ENCODE measurements around the gene PCSK6.

Gene PCSK6

DNA sequence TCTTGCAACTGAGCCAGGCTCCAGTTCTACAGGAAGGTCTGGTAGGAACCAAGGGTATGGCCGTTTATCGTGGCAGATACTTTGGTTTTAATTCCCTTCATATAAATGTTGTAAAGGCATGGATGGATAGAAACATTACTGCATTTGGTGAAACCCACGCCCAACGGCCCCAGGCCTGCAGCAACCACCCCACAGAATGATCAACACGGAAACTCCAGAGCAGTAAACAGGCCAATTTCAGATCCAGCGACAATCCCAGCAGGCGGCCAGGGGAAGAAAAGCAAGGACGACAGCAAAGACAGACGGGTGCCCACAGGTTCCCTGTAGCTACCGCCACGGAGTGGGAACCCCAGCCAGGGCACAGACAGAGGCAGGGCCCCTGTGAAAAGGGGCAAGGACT is 32.6 kb upstream of the PCSK6 start:
- Histone ChIP-seq H3K27ac (ENCODE audit: low read depth, low read length) (no peak overlapping the region), H3K9ac (ENCODE audit: low read depth, low read length) (no peak overlapping the region), H3K36me3 (ENCODE audit: control insufficient read depth, insufficient read depth, low read length) (no peaks in the 10 kb centered on the region), H3K27me3 (ENCODE audit: control insufficient read depth, insufficient read depth, low read length) (no peaks in the 10 kb centered on the region), H3K9me3 (ENCODE audit: control insufficient read depth, insufficient read depth, low read length) (no peaks in the 10 kb centered on the region), H3K4me3 (ENCODE audit: low read depth, low read length) (no peak overlapping the region), H3K4me1 (ENCODE audit: control insufficient read depth, insufficient read depth, low read length) (no peaks in the 10 kb centered on the region)

DNA sequence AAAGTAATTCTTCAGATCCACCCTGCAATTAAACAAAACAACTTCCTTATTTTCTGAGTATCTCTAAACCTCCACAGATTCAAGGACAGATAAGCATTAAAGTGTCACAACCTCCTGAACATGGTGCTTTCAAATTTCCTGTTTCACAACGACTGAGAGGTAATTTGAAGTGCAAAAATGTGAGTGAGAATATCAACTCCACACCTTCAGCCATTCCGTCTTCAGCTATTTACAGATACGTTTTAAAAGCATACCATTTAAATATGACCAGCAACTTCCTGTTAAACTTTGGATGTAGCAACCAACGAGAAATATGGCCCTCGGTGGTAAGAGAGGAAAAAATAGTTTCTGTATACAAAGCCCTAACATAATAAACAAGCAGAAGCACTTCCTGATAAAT is 32.1 kb upstream of the PCSK6 start:
- Histone ChIP-seq H3K9me3 (ENCODE audit: control insufficient read depth, insufficient read depth, low read length) (no peaks in the 10 kb centered on the region), H3K36me3 (ENCODE audit: control insufficient read depth, insufficient read depth, low read length) (no peaks in the 10 kb centered on the region), H3K4me3 (ENCODE audit: low read depth, low read length) (no peak overlapping the region), H3K27ac (ENCODE audit: low read depth, low read length) (no peak overlapping the region), H3K27me3 (ENCODE audit: control insufficient read depth, insufficient read depth, low read length) (no peaks in the 10 kb centered on the region), H3K9ac (ENCODE audit: low read depth, low read length) (no peak overlapping the region), H3K4me1 (ENCODE audit: control insufficient read depth, insufficient read depth, low read length) (no peaks in the 10 kb centered on the region)

DNA sequence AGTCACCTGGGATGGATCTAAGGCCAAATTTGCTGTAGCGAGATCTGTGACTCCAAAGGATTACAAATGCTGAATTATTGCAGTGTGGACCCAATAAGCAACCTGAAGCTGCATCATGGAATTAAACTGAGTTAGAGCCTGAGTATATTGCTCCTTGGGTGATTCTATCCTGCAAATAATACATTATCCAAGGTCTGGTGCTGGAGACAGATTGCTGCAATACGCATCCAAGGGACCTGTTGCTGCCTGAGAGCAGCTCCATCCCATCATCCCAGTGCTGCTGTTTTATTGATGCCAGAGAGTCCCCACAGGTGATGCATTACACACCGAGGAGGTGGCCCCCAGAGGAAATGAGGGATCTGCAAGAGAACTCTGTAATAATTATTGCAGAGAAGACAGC is 31.6 kb upstream of the PCSK6 start:
- H3K9ac ChIP-seq (ENCODE audit: low read depth, low read length), result no peak overlapping the region
- no peak overlapping the region for H3K4me3 ChIP-seq (ENCODE audit: low read depth, low read length)
- no peak overlapping the region for H3K27ac ChIP-seq (ENCODE audit: low read depth, low read length)
- no peaks in the 10 kb centered on the region for H3K27me3 ChIP-seq (ENCODE audit: control insufficient read depth, insufficient read depth, low read length)
- no peaks in the 10 kb centered on the region for H3K4me1 ChIP-seq (ENCODE audit: control insufficient read depth, insufficient read depth, low read length)
- H3K9me3 ChIP-seq (ENCODE audit: control insufficient read depth, insufficient read depth, low read length), result no peaks in the 10 kb centered on the region
- H3K36me3 ChIP-seq (ENCODE audit: control insufficient read depth, insufficient read depth, low read length), result no peaks in the 10 kb centered on the region

DNA sequence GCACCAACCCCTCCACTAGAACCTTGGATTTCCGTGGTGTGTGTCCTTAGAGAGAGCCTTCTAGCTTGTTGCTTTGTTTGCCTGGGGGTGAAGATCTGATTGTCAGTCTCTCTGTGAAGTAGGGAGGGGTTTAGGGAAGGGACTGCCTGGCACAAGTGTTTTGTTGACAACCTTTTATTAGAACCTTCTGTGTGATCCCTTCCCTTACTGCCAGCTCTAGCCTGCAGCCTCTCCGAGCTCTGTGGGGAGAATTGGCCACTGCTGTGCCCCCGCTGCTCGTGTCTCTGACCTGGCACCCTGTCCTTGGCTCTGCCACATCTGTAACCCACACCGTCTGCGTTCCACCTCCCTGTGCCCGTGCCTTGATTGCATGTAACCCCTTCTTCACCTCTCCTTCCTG is 30.9 kb upstream of the PCSK6 start:
- H3K9me3 ChIP-seq (ENCODE audit: control insufficient read depth, insufficient read depth, low read length), result no peaks in the 10 kb centered on the region
- H3K27me3 ChIP-seq (ENCODE audit: control insufficient read depth, insufficient read depth, low read length), result no peaks in the 10 kb centered on the region
- no peak overlapping the region for H3K4me3 ChIP-seq (ENCODE audit: low read depth, low read length)
- no peak overlapping the region for H3K27ac ChIP-seq (ENCODE audit: low read depth, low read length)
- H3K9ac ChIP-seq (ENCODE audit: low read depth, low read length), result no peak overlapping the region
- H3K4me1 ChIP-seq (ENCODE audit: control insufficient read depth, insufficient read depth, low read length), result no peaks in the 10 kb centered on the region
- no peaks in the 10 kb centered on the region for H3K36me3 ChIP-seq (ENCODE audit: control insufficient read depth, insufficient read depth, low read length)

DNA sequence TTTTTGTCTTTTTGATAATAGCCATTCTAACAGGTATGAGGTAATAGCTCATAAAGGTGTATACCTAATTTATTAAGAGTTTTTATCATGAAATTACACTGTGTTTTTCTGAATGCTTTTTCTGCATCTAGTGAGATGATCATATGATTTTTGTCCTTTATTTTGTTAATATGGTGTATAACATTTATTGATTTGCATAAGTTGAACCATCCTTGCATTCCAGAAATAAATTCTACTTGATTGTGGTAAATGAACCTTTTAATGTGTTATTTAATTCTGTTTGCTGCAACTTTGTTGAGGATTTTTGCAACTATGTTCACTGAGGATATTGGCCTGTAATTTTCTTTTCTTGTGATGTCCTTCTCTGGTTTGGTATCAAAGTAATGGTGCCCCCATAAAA is 28.0 kb upstream of the PCSK6 start:
- no peak overlapping the region for H3K27ac ChIP-seq (ENCODE audit: low read depth, low read length)
- H3K4me3 ChIP-seq (ENCODE audit: low read depth, low read length), result no peak overlapping the region
- no peaks in the 10 kb centered on the region for H3K4me1 ChIP-seq (ENCODE audit: control insufficient read depth, insufficient read depth, low read length)
- H3K36me3 ChIP-seq (ENCODE audit: control insufficient read depth, insufficient read depth, low read length), result no peaks in the 10 kb centered on the region
- H3K9me3 ChIP-seq (ENCODE audit: control insufficient read depth, insufficient read depth, low read length), result no peaks in the 10 kb centered on the region
- H3K27me3 ChIP-seq (ENCODE audit: control insufficient read depth, insufficient read depth, low read length), result no peaks in the 10 kb centered on the region
- no peak overlapping the region for H3K9ac ChIP-seq (ENCODE audit: low read depth, low read length)

DNA sequence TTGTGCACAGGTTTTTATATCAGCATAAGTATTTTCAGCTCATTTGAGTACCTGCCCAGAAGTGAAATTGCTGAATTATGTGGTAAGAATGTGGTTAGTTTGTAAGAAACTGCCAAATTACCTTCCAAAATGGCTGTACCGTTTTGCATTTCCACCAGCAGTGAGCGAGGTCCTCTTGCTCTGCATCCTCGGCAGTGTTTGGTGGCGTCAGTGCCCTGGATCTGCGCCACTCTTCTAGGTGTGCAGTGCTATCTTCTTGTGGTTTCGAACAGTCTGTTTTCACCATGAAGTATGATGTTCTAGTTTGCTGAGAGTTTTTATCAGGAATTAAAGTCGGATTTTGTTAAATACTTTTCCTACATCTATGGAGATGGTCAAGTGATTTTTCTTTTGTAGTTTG is 24.8 kb upstream of the PCSK6 start:
- H3K36me3 ChIP-seq (ENCODE audit: control insufficient read depth, insufficient read depth, low read length), result no peaks in the 10 kb centered on the region
- H3K9me3 ChIP-seq (ENCODE audit: control insufficient read depth, insufficient read depth, low read length), result no peaks in the 10 kb centered on the region
- H3K4me1 ChIP-seq (ENCODE audit: control insufficient read depth, insufficient read depth, low read length), result no peaks in the 10 kb centered on the region
- no peak overlapping the region for H3K9ac ChIP-seq (ENCODE audit: low read depth, low read length)
- no peak overlapping the region for H3K4me3 ChIP-seq (ENCODE audit: low read depth, low read length)
- H3K27me3 ChIP-seq (ENCODE audit: control insufficient read depth, insufficient read depth, low read length), result no peaks in the 10 kb centered on the region
- no peak overlapping the region for H3K27ac ChIP-seq (ENCODE audit: low read depth, low read length)

DNA sequence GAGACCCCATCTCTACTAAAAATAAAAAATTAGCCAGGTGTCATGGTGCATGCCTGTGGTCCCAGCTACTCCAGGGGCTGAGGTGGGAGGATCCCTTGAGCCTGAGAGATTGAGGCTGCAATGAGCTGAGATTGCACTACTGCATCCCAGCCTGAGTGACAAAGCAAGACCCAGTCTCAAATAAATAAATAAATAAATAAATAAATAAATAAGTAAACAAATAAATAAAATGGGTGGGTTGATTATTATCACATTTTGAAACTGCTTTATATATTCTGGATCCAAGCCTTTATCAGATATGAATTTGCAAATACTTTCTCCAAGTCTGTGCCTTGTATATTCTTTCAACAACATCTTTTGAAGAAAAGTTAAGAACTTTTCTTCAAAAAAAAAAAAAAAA is 22.2 kb upstream of the PCSK6 start:
- Histone ChIP-seq H3K36me3 (ENCODE audit: control insufficient read depth, insufficient read depth, low read length) (no peaks in the 10 kb centered on the region), H3K4me1 (ENCODE audit: control insufficient read depth, insufficient read depth, low read length) (no peaks in the 10 kb centered on the region), H3K27ac (ENCODE audit: low read depth, low read length) (no peak overlapping the region), H3K9ac (ENCODE audit: low read depth, low read length) (no peak overlapping the region), H3K27me3 (ENCODE audit: control insufficient read depth, insufficient read depth, low read length) (no peaks in the 10 kb centered on the region), H3K9me3 (ENCODE audit: control insufficient read depth, insufficient read depth, low read length) (no peaks in the 10 kb centered on the region), H3K4me3 (ENCODE audit: low read depth, low read length) (no peak overlapping the region)

DNA sequence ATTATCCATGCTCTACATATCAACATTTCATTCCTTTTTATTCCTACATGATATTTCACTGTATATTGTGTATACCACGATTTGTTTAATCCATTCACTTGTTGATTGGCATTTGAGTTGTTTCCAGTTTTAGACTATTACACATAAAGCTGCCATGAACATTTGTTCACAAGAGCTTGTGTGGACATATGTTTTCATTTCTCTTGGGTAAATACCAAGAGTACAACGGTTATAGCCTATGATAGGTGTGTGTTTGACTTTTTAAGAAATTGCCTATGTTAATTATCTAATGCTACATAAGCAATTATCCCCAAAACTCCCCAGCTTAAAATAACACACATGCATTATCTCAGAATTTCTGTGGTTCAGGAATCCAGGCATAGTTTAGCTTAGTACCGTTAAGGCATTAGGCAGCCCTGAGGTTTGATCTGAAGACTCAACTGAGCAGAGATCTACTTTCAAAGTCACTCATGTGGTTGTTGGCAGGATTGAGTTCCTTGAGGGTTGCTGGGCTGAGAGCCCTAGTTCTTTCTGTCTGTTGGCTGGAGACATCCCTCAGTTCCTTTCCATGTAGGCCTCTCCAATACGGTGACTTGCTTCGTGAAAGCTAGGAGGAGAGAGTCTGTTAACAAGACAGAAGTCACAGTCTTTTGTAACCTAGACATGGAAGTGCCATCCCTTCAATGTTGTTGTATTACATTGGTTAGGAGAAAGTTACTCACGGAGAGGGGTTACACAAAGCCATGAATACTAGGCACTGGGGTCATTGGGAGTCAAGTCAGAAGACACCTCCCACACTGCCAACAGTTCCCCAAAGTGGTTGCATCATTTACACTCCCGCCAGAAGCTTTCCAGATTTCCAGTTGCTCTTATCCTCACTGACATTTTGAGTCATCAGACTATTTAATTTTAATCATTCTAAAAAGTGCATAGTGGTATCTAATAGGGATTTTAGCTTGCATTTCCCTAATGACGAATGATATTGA is 21.0 kb upstream of the PCSK6 start:
- Histone ChIP-seq H3K27me3 (ENCODE audit: control insufficient read depth, insufficient read depth, low read length) (no peaks in the 10 kb centered on the region), H3K27ac (ENCODE audit: low read depth, low read length) (no peak overlapping the region), H3K9me3 (ENCODE audit: control insufficient read depth, insufficient read depth, low read length) (no peaks in the 10 kb centered on the region), H3K36me3 (ENCODE audit: control insufficient read depth, insufficient read depth, low read length) (no peaks in the 10 kb centered on the region), H3K4me1 (ENCODE audit: control insufficient read depth, insufficient read depth, low read length) (no peaks in the 10 kb centered on the region), H3K4me3 (ENCODE audit: low read depth, low read length) (no peak overlapping the region), H3K9ac (ENCODE audit: low read depth, low read length) (no peak overlapping the region)

DNA sequence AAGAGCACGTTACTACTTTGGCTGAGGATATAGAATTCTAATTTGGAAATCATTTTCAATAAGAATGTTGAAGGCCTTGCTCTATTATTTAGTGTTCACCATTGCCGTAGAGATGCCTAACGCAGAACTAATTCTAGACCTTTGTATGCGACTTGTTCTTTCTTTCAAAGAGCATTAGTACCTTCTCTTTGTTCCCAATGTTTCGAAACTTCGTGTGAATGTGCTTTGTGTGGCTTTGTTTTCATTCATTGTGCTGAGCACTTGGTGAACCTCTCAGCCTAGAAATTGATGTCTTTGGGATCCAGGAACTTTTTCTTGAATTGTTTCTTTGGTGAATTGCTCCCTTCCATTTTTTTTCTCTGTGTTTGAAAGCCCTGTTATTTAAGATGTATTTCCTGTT is 19.8 kb upstream of the PCSK6 start:
- Histone ChIP-seq H3K9ac (ENCODE audit: low read depth, low read length) (no peak overlapping the region), H3K9me3 (ENCODE audit: control insufficient read depth, insufficient read depth, low read length) (no peaks in the 10 kb centered on the region), H3K36me3 (ENCODE audit: control insufficient read depth, insufficient read depth, low read length) (no peaks in the 10 kb centered on the region), H3K27me3 (ENCODE audit: control insufficient read depth, insufficient read depth, low read length) (no peaks in the 10 kb centered on the region), H3K4me1 (ENCODE audit: control insufficient read depth, insufficient read depth, low read length) (no peaks in the 10 kb centered on the region), H3K27ac (ENCODE audit: low read depth, low read length) (no peak overlapping the region), H3K4me3 (ENCODE audit: low read depth, low read length) (no peak overlapping the region)

DNA sequence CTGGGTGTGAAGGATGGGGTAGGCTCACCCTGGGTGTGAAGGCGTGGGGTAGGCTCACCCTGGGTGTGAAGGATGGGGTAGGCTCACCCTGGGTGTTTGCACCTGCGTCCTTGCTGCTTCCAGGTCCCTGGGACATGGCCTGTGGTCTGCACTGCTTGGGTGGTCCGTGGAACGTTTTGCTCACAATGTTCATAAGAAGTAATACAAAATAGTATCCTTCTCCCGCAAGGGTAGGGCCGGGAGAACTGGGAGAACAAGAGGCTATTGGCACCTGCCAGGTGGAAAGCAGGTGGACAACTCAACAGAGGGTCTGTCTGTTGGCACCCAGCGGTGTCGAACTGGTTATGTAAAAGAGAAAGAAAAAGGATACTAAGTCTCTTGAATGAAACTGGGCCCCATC is 17.0 kb upstream of the PCSK6 start:
- no peaks in the 10 kb centered on the region for H3K4me1 ChIP-seq (ENCODE audit: control insufficient read depth, insufficient read depth, low read length)
- H3K9me3 ChIP-seq (ENCODE audit: control insufficient read depth, insufficient read depth, low read length), result no peaks in the 10 kb centered on the region
- no peak overlapping the region for H3K27ac ChIP-seq (ENCODE audit: low read depth, low read length)
- H3K36me3 ChIP-seq (ENCODE audit: control insufficient read depth, insufficient read depth, low read length), result no peaks in the 10 kb centered on the region
- H3K27me3 ChIP-seq (ENCODE audit: control insufficient read depth, insufficient read depth, low read length), result no peaks in the 10 kb centered on the region
- no peak overlapping the region for H3K9ac ChIP-seq (ENCODE audit: low read depth, low read length)
- H3K4me3 ChIP-seq (ENCODE audit: low read depth, low read length), result no peak overlapping the region

DNA sequence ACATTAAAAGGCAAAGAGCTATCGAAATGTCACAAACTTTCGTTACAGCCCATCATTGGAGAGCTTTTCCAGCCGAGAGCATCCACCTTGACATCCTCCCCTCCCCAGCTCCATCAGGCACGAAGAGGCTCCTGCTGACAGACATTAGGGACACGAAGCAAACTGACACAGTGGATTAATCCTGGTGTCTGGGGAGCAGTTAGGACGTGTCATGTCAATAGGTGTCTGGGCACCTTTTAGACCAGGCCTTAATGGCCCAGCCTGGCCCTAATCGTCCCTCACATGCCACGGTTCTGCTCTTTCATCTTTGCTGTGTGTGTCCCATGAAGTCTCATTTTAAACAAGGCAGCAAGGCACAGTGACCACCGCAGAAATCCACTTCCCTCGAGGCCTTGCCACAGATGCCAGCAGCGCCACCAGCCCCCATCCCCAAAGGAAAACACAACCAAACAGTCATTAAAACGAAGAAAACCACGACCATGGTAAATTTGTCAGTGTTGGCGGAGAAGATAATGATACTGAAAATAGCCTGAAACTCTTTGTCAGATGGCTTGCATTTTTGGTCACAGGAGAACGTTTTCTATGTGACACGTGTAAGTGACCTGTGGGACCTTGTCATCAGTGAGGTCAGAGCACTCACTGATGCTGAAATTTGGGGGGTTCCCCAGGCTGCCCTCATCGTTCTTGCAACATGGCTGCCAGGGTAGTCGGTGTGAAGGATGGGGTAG is 16.3 kb upstream of the PCSK6 start:
- no peak overlapping the region for H3K4me3 ChIP-seq (ENCODE audit: low read depth, low read length)
- no peak overlapping the region for H3K27ac ChIP-seq (ENCODE audit: low read depth, low read length)
- H3K9ac ChIP-seq (ENCODE audit: low read depth, low read length), result no peak overlapping the region
- no peaks in the 10 kb centered on the region for H3K27me3 ChIP-seq (ENCODE audit: control insufficient read depth, insufficient read depth, low read length)
- no peaks in the 10 kb centered on the region for H3K4me1 ChIP-seq (ENCODE audit: control insufficient read depth, insufficient read depth, low read length)
- H3K36me3 ChIP-seq (ENCODE audit: control insufficient read depth, insufficient read depth, low read length), result no peaks in the 10 kb centered on the region
- no peaks in the 10 kb centered on the region for H3K9me3 ChIP-seq (ENCODE audit: control insufficient read depth, insufficient read depth, low read length)

Measured in HUES48 (cell line).